Motor neuron (in vitro differentiated cells): ENCODE measurements around the gene MEGF11. TPM values are rescaled to one million over a fixed set of nuclear protein-coding genes. Genes with fewer than 3 reads are reported as not detected.

Source experiments
- ATAC-seq, 8 experiments: fragments of 200-7000 bp; cut with Tn5 transposase; replicated peaks in 6 of 8; 2 replicates each; pipeline ENCODE4 v1.8.0; 2021; ENCODE audit warnings: mild to moderate bottlenecking in 8 of 8, moderate library complexity in 8 of 8
- H3K27ac ChIP-seq, 2 donors: fragments of 250-450 bp; sonication (Bioruptor Pico); 2 replicates each; pipeline ENCODE4 v1.9.0; 2021; ENCODE audit warnings: antibody characterized with exemption in 2 of 2, mild to moderate bottlenecking in 2 of 2, moderate library complexity in 1 of 2
- H3K4me1 ChIP-seq, 2 donors: fragments of 250-450 bp; sonication (Bioruptor Pico); replicated peaks in 1 of 2; 2 replicates each; pipeline ENCODE4 v1.6.1; 2021; ENCODE audit warnings: antibody characterized with exemption in 2 of 2, mild to moderate bottlenecking in 2 of 2, moderate library complexity in 1 of 2
- H3K4me3 ChIP-seq, 5 donors: fragments of 250-450 bp; sonication (Bioruptor Pico); 2 replicates each; pipeline ENCODE4 v1.9.0; 2021; ENCODE audit warnings: antibody characterized with exemption in 5 of 5, mild to moderate bottlenecking in 5 of 5, moderate library complexity in 4 of 5
- WGBS, 10 experiments: fragments of 450-650 bp; shearing (Covaris generic); methylation state at CpG; one replicate each; pipeline ENCODE4 v1.0.0; 2022; 5-methylcytosine and 5-hydroxymethylcytosine counted together
- in situ Hi-C, 9 experiments: fragments of 400-800 bp; cut with MboI; loops; one replicate each; pipeline ENCODE4 v1.15.0; 2021; ENCODE audit warnings: low sequenced_read_pairs in 9 of 9, low pct_unique_long_range_greater_than_20kb in 2 of 9; ENCODE audit not compliant: unreplicated experiment in 9 of 9
- total RNA-seq, 8 experiments: library from RNA; unstranded; fragments of 300-600 nt; gene quantifications; 2 replicates each; pipeline versions ENCODE4 v1.2.3 to v1.2.4, GENCODE V29; 2022

The MEGF11 gene
- total RNA-seq, 8 experiments from 2014 or later, result 2.8 to 18.2 (median 9.0) TPM

- no peak for ATAC-seq
- peaks cover 5 to 12% of the 10 kb centered on the region in 2 donors for H3K4me1 ChIP-seq
- WGBS, 10 experiments, result 17 to 100% (median 36%) methylated on average over 1 to 2 of the region's 2 CpGs; no CpG with 5 or more reads in 7 of the 10 experiments
- no peak overlapping the region for H3K4me3 ChIP-seq
- in situ Hi-C loops, result no loop called here
- no peak overlapping the region for H3K27ac ChIP-seq
These were observed 36.7 kb downstream of the MEGF11 start for GRCh38 chr15:66216806-66217205.

- Histone ChIP-seq H3K4me1 (peaks cover 0 to 6% of the 10 kb centered on the region in 2 donors), H3K4me3 (no peak overlapping the region), H3K27ac (no peak overlapping the region)
- ATAC-seq, result no peak
- in situ Hi-C loops, result no loop called here
- 24 to 80% (median 36%) methylated on average over 1 to 4 of the region's 4 CpGs; no CpG with 5 or more reads in 3 of the 10 experiments for WGBS, 10 experiments
These were observed 37.7 kb downstream of the MEGF11 start for GRCh38 chr15:66215811-66216210.

GRCh38 chr15:66214246-66214645 lies 39.3 kb downstream of the MEGF11 start:
- no peak for ATAC-seq
- Histone ChIP-seq H3K4me3 (no peak overlapping the region), H3K4me1 (peaks cover 0 to 5% of the 10 kb centered on the region in 2 donors), H3K27ac (no peak overlapping the region)
- in situ Hi-C loops, result no loop called here
- WGBS, 10 experiments, result 33 to 87% (median 73%) methylated on average over 1 to 4 of the region's 4 CpGs; no CpG with 5 or more reads in 6 of the 10 experiments

GRCh38 chr15:66212563-66212921 lies 41.0 kb downstream of the MEGF11 start:
- 20 to 100% (median 80%) methylated on average over 1 to 4 of the region's 5 CpGs; no CpG with 5 or more reads in 1 of the 10 experiments for WGBS, 10 experiments
- Histone ChIP-seq H3K27ac (no peak overlapping the region), H3K4me1 (peaks cover 0 to 5% of the 10 kb centered on the region in 2 donors), H3K4me3 (no peak overlapping the region)
- peak in 1 of 8 experiments; percentile 8 for ATAC-seq
- in situ Hi-C loops, result no loop called here

- in situ Hi-C loops, result no loop called here
- H3K4me1 ChIP-seq, result peaks cover 0 to 5% of the 10 kb centered on the region in 2 donors
- peak in 1 of 8 experiments; percentile 18 for ATAC-seq
- H3K4me3 ChIP-seq, result no peak overlapping the region
- WGBS, 10 experiments, result 40 to 100% (median 87%) methylated on average over 1 to 5 of the region's 11 CpGs; no CpG with 5 or more reads in 3 of the 10 experiments
- H3K27ac ChIP-seq, result no peak overlapping the region
These were observed 41.6 kb downstream of the MEGF11 start for GRCh38 chr15:66211670-66212562.

GRCh38 chr15:66210684-66211083 lies 42.9 kb downstream of the MEGF11 start:
- Histone ChIP-seq H3K4me1 (peaks cover 0 to 2% of the 10 kb centered on the region in 2 donors), H3K4me3 (no peak overlapping the region), H3K27ac (no peak overlapping the region)
- ATAC-seq, result no peak
- 36 to 100% (median 74%) methylated on average over 1 to 3 of the region's 4 CpGs; no CpG with 5 or more reads in 2 of the 10 experiments for WGBS, 10 experiments
- in situ Hi-C loops, result no loop called here

GRCh38 chr15:66198757-66199156 lies 54.8 kb downstream of the MEGF11 start:
- H3K4me1 ChIP-seq, result peaks cover 0 to 5% of the 10 kb centered on the region in 2 donors
- H3K4me3 ChIP-seq, result no peak overlapping the region
- H3K27ac ChIP-seq, result no peak overlapping the region
- in situ Hi-C loops, result no loop called here
- WGBS, 10 experiments, result 13 to 100% (median 83%) methylated on average over 1 to 2 of the region's 2 CpGs; no CpG with 5 or more reads in 5 of the 10 experiments
- ATAC-seq, result peak in 3 of 8 experiments; percentile 36 to 64 (median 64)

- Histone ChIP-seq H3K4me3 (no peak overlapping the region), H3K27ac (no peak overlapping the region), H3K4me1 (peaks cover 0 to 5% of the 10 kb centered on the region in 2 donors)
- in situ Hi-C loops, result no loop called here
- 0 to 100% (median 50%) methylated on average over 1 to 2 of the region's 2 CpGs; no CpG with 5 or more reads in 3 of the 10 experiments for WGBS, 10 experiments
- ATAC-seq, result peak in 1 of 8 experiments; percentile 61
These were observed 56.9 kb downstream of the MEGF11 start for GRCh38 chr15:66196602-66197001.

GRCh38 chr15:66195621-66196230 lies 57.8 kb downstream of the MEGF11 start:
- Histone ChIP-seq H3K27ac (no peak overlapping the region), H3K4me3 (no peak overlapping the region), H3K4me1 (peaks cover 5 to 11% of the 10 kb centered on the region in 2 donors)
- 78 to 88% (median 82%) methylated on average over 2 to 8 of the region's 10 CpGs; no CpG with 5 or more reads in 6 of the 10 experiments for WGBS, 10 experiments
- in situ Hi-C loops, result no loop called here
- ATAC-seq, result no peak

- H3K27ac ChIP-seq, result no peak overlapping the region
- H3K4me3 ChIP-seq, result no peak overlapping the region
- peaks cover 5 to 9% of the 10 kb centered on the region in 2 donors for H3K4me1 ChIP-seq
- in situ Hi-C loops, result no loop called here
- ATAC-seq, result peak in 2 of 8 experiments; percentile 35 to 44
- WGBS, 10 experiments, result 0 to 100% (median 83%) methylated on average over 1 to 3 of the region's 3 CpGs; no CpG with 5 or more reads in 1 of the 10 experiments
These were observed 60.5 kb downstream of the MEGF11 start for GRCh38 chr15:66193066-66193465.

GRCh38 chr15:66190746-66191145 lies 62.8 kb downstream of the MEGF11 start:
- Histone ChIP-seq H3K4me3 (no peak overlapping the region), H3K4me1 (peaks cover 5 to 15% of the 10 kb centered on the region in 2 donors), H3K27ac (no peak overlapping the region)
- WGBS, 10 experiments, result 30 to 90% (median 75%) methylated on average over 1 to 5 of the region's 5 CpGs; no CpG with 5 or more reads in 3 of the 10 experiments
- no peak for ATAC-seq
- in situ Hi-C loops, result no loop called here

- Histone ChIP-seq H3K4me1 (peaks cover 5 to 15% of the 10 kb centered on the region in 2 donors), H3K4me3 (no peak overlapping the region), H3K27ac (no peak overlapping the region)
- in situ Hi-C loops, result no loop called here
- no peak for ATAC-seq
- WGBS, 10 experiments, result 100% methylated on average over 2 of the region's 6 CpGs; no CpG with 5 or more reads in 9 of the 10 experiments
These were observed 64.3 kb downstream of the MEGF11 start for GRCh38 chr15:66189291-66189690.

GRCh38 chr15:66188464-66188863 lies 65.1 kb downstream of the MEGF11 start:
- in situ Hi-C loops, result no loop called here
- WGBS, 10 experiments, result 17 to 100% (median 80%) methylated on average over 1 to 4 of the region's 4 CpGs; no CpG with 5 or more reads in 3 of the 10 experiments
- Histone ChIP-seq H3K27ac (no peak overlapping the region), H3K4me3 (no peak overlapping the region), H3K4me1 (peaks cover 5 to 15% of the 10 kb centered on the region in 2 donors)
- ATAC-seq, result peak in 6 of 8 experiments; percentile 20 to 67 (median 52)
